Measurements from ENCODE around the gene RPS21.

RPS21 gene

GRCh38 chr20:62400021-62400420 lies 13.1 kb downstream of the RPS21 start:
- DNase-seq, result no peak

- DNase-seq, result no peak
These were observed 13.6 kb downstream of the RPS21 start for GRCh38 chr20:62400541-62400940.

- DNase-seq, result no peak
These were observed 14.5 kb downstream of the RPS21 start for GRCh38 chr20:62401331-62401779.

GRCh38 chr20:62402456-62403150 lies 15.7 kb downstream of the RPS21 start:
- no peak for DNase-seq

- no peak for DNase-seq
These were observed 16.4 kb downstream of the RPS21 start for GRCh38 chr20:62403331-62403730.

GRCh38 chr20:62404112-62404665 lies 17.3 kb downstream of the RPS21 start:
- no peak for DNase-seq

GRCh38 chr20:62404761-62405107 lies 17.8 kb downstream of the RPS21 start:
- no peak for DNase-seq

- no peak for DNase-seq
These were observed 18.4 kb downstream of the RPS21 start for GRCh38 chr20:62405108-62405980.

- no peak for DNase-seq
These were observed 19.1 kb downstream of the RPS21 start for GRCh38 chr20:62405981-62406513.

- DNase-seq, result no peak
These were observed 19.8 kb downstream of the RPS21 start for GRCh38 chr20:62406635-62407176.

- peak; percentile 73 for DNase-seq
These were observed 20.5 kb downstream of the RPS21 start, which contains the start of gene CABLES2 for GRCh38 chr20:62407221-62407992. Gene CABLES2 (minus strand): TSS chr20:62407285. CDS start chr20:62407276, 9 bp downstream.

GRCh38 chr20:62408055-62408454 lies 21.2 kb downstream of the RPS21 start:
- no peak for DNase-seq

- DNase-seq, result no peak
These were observed 21.7 kb downstream of the RPS21 start for GRCh38 chr20:62408640-62409039.

- no peak for DNase-seq
These were observed 22.4 kb downstream of the RPS21 start for GRCh38 chr20:62409086-62409853.

- no peak for DNase-seq
These were observed 23.2 kb downstream of the RPS21 start for GRCh38 chr20:62409931-62410745.

- DNase-seq, result no peak
These were observed 24.0 kb downstream of the RPS21 start for GRCh38 chr20:62410746-62411478.

- DNase-seq, result no peak
These were observed 24.7 kb downstream of the RPS21 start for GRCh38 chr20:62411479-62412193.

GRCh38 chr20:62412194-62413024 lies 25.5 kb downstream of the RPS21 start:
- DNase-seq, result no peak
